C4-2B (cell line): Measurements from ENCODE around the gene CORO1C.

Source experiments
- H3K27ac ChIP-seq: fragments of 450-650 bp; 2 replicates; pipeline ENCODE4 v1.5.1; 2017
- ZFX ChIP-seq: fragments of 450-650 bp; IDR thresholded peaks from 2 replicates; pipeline ENCODE4 v1.6.1; 2017
- TF ChIP-seq, protein P1 (sequence below): fragments of 450-650 bp; conservative IDR thresholded peaks from 2 replicates; pipeline ENCODE4 v1.5.1; 2017; ENCODE audit warnings: mild to moderate bottlenecking

Gene CORO1C

DNA sequence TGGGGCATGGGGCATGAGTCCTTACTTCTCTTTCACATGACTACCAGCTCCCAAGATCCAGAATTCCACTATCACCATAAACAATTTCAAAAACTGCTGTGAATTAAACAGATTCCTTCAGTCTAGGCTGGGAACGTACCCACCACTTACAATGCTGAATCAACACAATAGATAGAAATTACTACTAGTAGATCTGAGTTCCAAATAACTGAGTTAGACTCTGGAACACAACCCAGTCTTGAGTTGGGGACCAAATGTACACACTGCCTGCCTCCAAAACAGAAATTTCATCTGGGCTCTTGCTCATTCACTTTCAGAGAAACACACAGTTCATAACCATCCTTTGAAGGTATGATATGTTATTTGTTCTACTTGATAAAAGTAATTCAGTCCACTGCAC is 8.9 kb downstream of the CORO1C start:
- TF ChIP-seq ZFX: no peak
- no peak overlapping the region for H3K27ac ChIP-seq

DNA sequence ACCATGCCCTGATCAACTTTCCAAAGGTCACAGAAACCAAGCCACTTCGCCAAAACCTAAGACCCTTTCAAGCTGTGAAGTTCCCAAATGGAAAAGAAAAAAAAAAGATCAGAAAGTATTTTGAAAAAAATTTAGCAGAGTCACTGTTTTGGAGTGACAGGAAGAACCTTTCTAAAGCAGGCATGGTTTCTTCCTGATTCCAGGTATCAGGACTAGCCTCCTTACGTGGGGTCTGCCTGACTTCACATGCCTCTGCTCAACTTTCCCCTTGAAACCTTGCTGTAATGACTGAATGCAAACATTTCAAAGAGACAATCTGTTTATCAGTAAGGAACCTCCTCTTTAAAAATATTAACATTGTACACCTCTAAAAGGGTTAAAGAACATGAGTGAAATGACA is 9.5 kb downstream of the CORO1C start:
- no peak for TF ChIP-seq ZFX
- TF ChIP-seq, protein P1, sequence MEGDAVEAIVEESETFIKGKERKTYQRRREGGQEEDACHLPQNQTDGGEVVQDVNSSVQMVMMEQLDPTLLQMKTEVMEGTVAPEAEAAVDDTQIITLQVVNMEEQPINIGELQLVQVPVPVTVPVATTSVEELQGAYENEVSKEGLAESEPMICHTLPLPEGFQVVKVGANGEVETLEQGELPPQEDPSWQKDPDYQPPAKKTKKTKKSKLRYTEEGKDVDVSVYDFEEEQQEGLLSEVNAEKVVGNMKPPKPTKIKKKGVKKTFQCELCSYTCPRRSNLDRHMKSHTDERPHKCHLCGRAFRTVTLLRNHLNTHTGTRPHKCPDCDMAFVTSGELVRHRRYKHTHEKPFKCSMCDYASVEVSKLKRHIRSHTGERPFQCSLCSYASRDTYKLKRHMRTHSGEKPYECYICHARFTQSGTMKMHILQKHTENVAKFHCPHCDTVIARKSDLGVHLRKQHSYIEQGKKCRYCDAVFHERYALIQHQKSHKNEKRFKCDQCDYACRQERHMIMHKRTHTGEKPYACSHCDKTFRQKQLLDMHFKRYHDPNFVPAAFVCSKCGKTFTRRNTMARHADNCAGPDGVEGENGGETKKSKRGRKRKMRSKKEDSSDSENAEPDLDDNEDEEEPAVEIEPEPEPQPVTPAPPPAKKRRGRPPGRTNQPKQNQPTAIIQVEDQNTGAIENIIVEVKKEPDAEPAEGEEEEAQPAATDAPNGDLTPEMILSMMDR: no peak
- H3K27ac ChIP-seq: no peak overlapping the region

GRCh38 chr12:108720757-108721514 is 10.4 kb downstream of the CORO1C start:
- H3K27ac ChIP-seq: no peak overlapping the region
- TF ChIP-seq ZFX: no peak
- TF ChIP-seq, protein P1: no peak

DNA sequence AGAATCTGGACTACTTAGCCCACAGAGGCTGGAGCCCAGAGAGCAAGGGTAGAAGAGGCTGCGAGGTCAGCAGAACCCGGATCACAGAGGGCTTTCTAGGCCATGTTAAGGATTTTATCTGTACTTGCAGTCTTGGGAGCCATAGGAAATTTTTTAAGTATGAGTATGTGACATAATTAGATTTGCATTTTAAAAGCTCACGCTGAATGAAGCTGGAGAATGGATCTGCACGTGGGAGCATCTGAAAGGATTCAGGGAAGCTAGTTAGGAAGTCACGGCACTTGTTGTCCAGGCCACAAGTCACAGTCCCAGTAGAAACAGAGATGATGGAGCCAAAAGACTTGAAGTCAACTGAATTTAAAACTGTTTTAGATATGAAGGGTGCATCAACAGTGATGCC is 14.1 kb downstream of the CORO1C start:
- no peak overlapping the region for H3K27ac ChIP-seq
- TF ChIP-seq, protein P1: no peak
- no peak for TF ChIP-seq ZFX

DNA sequence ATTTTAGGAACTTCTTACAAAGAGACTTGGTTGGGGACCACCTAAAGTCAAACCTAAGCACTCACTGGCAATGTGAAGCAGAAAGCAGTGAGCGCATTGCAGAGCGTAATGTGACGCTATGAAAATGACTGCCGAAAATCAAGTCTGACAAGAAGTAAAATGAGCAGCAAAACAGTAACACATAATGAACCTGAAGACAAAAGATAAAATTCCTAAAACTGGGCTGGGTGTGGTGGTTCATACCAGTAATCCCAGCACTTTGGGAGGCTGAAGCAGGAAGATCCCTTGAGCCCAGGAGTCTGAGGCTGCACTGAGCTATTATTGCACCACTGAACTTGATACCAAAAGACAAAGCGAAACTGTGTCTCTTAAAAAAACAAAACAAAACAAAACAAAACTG is 16.5 kb downstream of the CORO1C start:
- no peak for TF ChIP-seq ZFX
- TF ChIP-seq, protein P1: no peak
- no peak overlapping the region for H3K27ac ChIP-seq

GRCh38 chr12:108713471-108713870 is 17.8 kb downstream of the CORO1C start:
- TF ChIP-seq, protein P1: no peak
- TF ChIP-seq ZFX: no peak
- H3K27ac ChIP-seq: no peak overlapping the region

- no peak overlapping the region for H3K27ac ChIP-seq
- TF ChIP-seq, protein P1: no peak
- no peak for TF ChIP-seq ZFX
These were observed 18.5 kb downstream of the CORO1C start for GRCh38 chr12:108712925-108713203.
